Astrocyte (in vitro differentiated cells and primary cell): ENCODE data around the gene DUSP6.

Experiments used
- EZH2 ChIP-seq: IDR thresholded peaks from 2 replicates; pipeline ENCODE4 v1.6.1; 2012; ENCODE audit warnings: mild to moderate bottlenecking, low read length, inconsistent platforms; ENCODE audit not compliant: insufficient read depth
- TF ChIP-seq, protein P1 (sequence below): IDR thresholded peaks from 2 replicates; pipeline ENCODE4 v1.5.1; 2011; ENCODE audit warnings: low read depth, mild to moderate bottlenecking, inconsistent platforms, low read length, moderate library complexity; ENCODE audit not compliant: insufficient read depth

DNA sequence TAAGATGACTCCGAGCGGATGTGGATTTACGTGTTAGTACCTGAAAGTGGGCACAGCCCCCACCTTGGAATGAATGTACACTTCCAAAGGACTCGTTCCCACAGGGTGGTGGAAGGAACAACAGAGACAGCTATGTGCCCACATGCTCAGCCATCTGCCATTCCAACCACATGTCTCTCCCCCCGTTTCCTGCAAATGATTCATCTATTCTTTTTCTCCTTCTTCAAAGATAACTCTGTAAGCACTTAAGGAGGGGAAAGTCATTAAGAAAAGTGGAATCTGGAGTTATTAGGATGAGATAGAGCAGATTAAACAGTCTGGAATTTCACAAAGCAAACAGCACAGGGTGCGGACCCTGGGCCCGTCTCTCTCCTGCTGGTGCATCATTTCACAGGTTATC is 18.5 kb upstream of the DUSP6 start:
- TF ChIP-seq, protein P1, sequence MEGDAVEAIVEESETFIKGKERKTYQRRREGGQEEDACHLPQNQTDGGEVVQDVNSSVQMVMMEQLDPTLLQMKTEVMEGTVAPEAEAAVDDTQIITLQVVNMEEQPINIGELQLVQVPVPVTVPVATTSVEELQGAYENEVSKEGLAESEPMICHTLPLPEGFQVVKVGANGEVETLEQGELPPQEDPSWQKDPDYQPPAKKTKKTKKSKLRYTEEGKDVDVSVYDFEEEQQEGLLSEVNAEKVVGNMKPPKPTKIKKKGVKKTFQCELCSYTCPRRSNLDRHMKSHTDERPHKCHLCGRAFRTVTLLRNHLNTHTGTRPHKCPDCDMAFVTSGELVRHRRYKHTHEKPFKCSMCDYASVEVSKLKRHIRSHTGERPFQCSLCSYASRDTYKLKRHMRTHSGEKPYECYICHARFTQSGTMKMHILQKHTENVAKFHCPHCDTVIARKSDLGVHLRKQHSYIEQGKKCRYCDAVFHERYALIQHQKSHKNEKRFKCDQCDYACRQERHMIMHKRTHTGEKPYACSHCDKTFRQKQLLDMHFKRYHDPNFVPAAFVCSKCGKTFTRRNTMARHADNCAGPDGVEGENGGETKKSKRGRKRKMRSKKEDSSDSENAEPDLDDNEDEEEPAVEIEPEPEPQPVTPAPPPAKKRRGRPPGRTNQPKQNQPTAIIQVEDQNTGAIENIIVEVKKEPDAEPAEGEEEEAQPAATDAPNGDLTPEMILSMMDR: no peak
- no peak for TF ChIP-seq EZH2
